Calu3 (cell line): ENCODE measurements around the gene CDC23. TPM values are rescaled to one million over a fixed set of nuclear protein-coding genes. Genes with fewer than 3 reads are reported as not detected.

Experiments used
- BruUV-seq: library from RNA; stranded (reverse); fragments of 400-500 nt; replicated peaks from 2 replicates; lab custom pipeline; 2021; lab: Mats Ljungman, UMichigan
- CTCF ChIA-PET: fragments of 300-600 bp; sonication (Branson Sonifier 250); formaldehyde crosslinking; loops from one replicate; lab custom pipeline; 2022; ENCODE audit warnings: antibody characterized with exemption; lab: Charles Lee
- DNase-seq: peaks from one replicate; pipeline ENCODE4 v3.0.0; 2022
- H3K27ac Mint-ChIP-seq: one replicate; pipeline ENCODE4 v1.8.0; 2022; ENCODE audit warnings: mixed read lengths; ENCODE audit not compliant: unreplicated experiment
- H3K27me3 Mint-ChIP-seq: one replicate; pipeline ENCODE4 v1.8.0; 2022; ENCODE audit warnings: mixed read lengths; ENCODE audit not compliant: unreplicated experiment
- H3K36me3 Mint-ChIP-seq: one replicate; pipeline ENCODE4 v1.8.0; 2022; ENCODE audit warnings: mild to moderate bottlenecking, moderate library complexity, mixed read lengths; ENCODE audit not compliant: insufficient read depth, unreplicated experiment
- H3K4me1 Mint-ChIP-seq: one replicate; pipeline ENCODE4 v1.8.0; 2022; ENCODE audit warnings: mild to moderate bottlenecking, low read depth, mixed read lengths; ENCODE audit not compliant: unreplicated experiment
- H3K4me3 Mint-ChIP-seq: one replicate; pipeline ENCODE4 v1.8.0; 2022; ENCODE audit warnings: mild to moderate bottlenecking, low read depth, moderate library complexity, mixed read lengths; ENCODE audit not compliant: unreplicated experiment
- H3K9me3 Mint-ChIP-seq: one replicate; pipeline ENCODE4 v1.8.0; 2022; ENCODE audit warnings: low read depth, mixed read lengths; ENCODE audit not compliant: unreplicated experiment
- intact Hi-C: fragments of 100-400 bp; cut with micrococcal nuclease; formaldehyde crosslinking; loops from one replicate; pipeline ENCODE4 v1.10.0; 2022; ENCODE audit not compliant: unreplicated experiment
- total RNA-seq: library from RNA; stranded (reverse); gene quantifications from 2 replicates; pipeline ENCODE4 v1.2.3, GENCODE V29; 2022
- TF ChIP-seq, protein P1 (sequence below): fragments of 200-600 bp; IDR thresholded peaks from one replicate; pipeline ENCODE4 v1.8.0; 2022; ENCODE audit warnings: antibody characterized with exemption; ENCODE audit not compliant: unreplicated experiment

Gene CDC23
- total RNA-seq, 1 experiment from 2014 or later: 46.9 TPM

DNA sequence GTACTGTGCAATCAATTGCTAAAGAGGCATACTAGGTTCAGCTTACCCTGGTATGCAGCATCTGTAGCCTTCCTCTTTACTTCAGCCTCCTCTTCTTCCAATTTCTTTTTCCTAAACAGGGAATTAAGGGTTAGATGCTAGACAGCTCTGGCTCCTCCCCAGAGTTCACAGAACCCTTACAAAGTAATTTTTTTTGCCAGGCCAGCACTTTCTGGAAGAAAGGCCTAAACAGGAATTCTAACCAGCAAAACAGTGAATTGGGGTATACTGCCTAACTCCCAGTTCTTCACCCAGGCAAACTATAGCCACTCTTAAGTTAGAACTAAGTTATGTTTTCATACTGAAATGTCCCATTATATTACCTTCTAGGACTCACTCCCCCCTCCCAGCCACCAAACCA, 42.8 kb downstream of the CDC23 start:
- BruUV-seq: no TSS peak
- H3K27ac Mint-ChIP-seq: no peak overlapping the region
- H3K36me3 Mint-ChIP-seq: peaks cover 56% of the 10 kb centered on the region
- H3K4me3 Mint-ChIP-seq: no peak overlapping the region
- no peak for DNase-seq
- intact Hi-C loops: no loop called here
- no peaks in the 10 kb centered on the region for H3K4me1 Mint-ChIP-seq
- H3K27me3 Mint-ChIP-seq: no peaks in the 10 kb centered on the region
- TF ChIP-seq, protein P1, sequence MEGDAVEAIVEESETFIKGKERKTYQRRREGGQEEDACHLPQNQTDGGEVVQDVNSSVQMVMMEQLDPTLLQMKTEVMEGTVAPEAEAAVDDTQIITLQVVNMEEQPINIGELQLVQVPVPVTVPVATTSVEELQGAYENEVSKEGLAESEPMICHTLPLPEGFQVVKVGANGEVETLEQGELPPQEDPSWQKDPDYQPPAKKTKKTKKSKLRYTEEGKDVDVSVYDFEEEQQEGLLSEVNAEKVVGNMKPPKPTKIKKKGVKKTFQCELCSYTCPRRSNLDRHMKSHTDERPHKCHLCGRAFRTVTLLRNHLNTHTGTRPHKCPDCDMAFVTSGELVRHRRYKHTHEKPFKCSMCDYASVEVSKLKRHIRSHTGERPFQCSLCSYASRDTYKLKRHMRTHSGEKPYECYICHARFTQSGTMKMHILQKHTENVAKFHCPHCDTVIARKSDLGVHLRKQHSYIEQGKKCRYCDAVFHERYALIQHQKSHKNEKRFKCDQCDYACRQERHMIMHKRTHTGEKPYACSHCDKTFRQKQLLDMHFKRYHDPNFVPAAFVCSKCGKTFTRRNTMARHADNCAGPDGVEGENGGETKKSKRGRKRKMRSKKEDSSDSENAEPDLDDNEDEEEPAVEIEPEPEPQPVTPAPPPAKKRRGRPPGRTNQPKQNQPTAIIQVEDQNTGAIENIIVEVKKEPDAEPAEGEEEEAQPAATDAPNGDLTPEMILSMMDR: no peak
- CTCF ChIA-PET: no interaction called here
- H3K9me3 Mint-ChIP-seq: no peaks in the 10 kb centered on the region

DNA sequence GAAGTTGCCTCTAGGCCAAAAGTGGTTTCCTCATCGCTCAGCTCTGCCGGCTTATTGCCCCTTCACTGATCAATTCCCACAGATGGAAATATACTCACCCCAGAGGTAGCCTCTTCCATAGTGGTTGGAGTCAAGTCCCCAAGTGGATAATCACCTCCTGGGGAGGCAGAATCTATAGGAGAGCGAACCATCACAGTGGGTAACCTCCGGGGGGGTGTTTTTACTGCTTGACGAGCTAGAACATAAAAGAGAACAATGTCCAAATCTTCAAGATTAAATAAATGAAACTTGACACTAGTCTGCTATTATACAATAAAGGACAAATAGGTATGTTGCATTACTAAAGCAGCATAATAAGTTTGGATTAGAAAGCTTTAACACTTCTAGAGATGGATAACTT, 44.0 kb downstream of the CDC23 start:
- Mint-ChIP-seq H3K9me3 (no peaks in the 10 kb centered on the region), H3K36me3 (peaks cover 58% of the 10 kb centered on the region), H3K4me3 (no peak overlapping the region), H3K4me1 (no peaks in the 10 kb centered on the region), H3K27ac (no peak overlapping the region), H3K27me3 (no peaks in the 10 kb centered on the region)
- TF ChIP-seq, protein P1: no peak
- DNase-seq: no peak
- CTCF ChIA-PET: no interaction called here
- intact Hi-C loops: no loop called here
- no TSS peak for BruUV-seq

DNA sequence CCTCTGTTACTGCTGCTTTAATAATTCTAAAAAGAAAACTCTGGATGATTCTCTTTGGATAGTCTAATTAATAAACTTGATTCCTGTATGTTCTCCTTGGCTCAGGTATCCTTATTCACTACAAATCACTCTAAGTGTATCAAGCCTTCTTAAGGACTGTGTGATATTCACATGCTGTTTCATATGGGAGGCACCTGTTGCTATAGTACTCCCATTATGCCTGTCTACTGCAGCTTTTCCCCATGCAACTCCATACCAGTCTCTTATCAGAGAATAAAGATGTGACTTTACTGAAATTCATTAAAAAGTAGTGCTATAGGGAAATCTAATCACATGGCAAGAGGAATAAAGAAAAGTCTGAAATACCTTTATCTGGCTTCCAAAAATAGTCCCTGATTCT, 49.4 kb downstream of the CDC23 start:
- no peaks in the 10 kb centered on the region for H3K27me3 Mint-ChIP-seq
- CTCF ChIA-PET: no interaction called here
- no peaks in the 10 kb centered on the region for H3K9me3 Mint-ChIP-seq
- no peak overlapping the region for H3K27ac Mint-ChIP-seq
- H3K36me3 Mint-ChIP-seq: peaks cover 60% of the 10 kb centered on the region
- no TSS peak for BruUV-seq
- intact Hi-C loops: no loop called here
- TF ChIP-seq, protein P1: no peak
- DNase-seq: no peak
- no peaks in the 10 kb centered on the region for H3K4me1 Mint-ChIP-seq
- no peak overlapping the region for H3K4me3 Mint-ChIP-seq

DNA sequence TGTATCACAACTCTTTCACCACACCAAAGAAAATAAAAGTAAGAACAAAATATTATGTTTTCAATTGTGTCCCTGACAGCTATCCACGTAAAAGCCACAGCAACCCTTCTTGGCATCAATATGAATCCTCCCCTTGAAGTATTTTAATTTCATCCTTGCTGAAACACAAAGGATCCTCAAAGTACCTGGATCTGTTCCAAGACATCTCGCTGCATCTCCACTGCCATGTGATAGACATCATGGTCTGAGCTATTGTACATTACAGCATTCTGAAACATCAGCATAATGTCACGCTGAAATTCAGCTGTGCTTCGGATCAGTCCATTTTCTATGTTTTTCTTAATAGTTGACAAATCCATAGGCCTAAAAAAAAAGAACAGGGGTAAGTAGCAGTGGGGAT, 52.4 kb downstream of the CDC23 start:
- no peaks in the 10 kb centered on the region for H3K4me1 Mint-ChIP-seq
- BruUV-seq: no TSS peak
- TF ChIP-seq, protein P1: no peak
- H3K4me3 Mint-ChIP-seq: no peak overlapping the region
- H3K27ac Mint-ChIP-seq: no peak overlapping the region
- no peak for DNase-seq
- intact Hi-C loops: no loop called here
- H3K9me3 Mint-ChIP-seq: no peaks in the 10 kb centered on the region
- CTCF ChIA-PET: no interaction called here
- H3K27me3 Mint-ChIP-seq: no peaks in the 10 kb centered on the region
- H3K36me3 Mint-ChIP-seq: peaks cover 65% of the 10 kb centered on the region

DNA sequence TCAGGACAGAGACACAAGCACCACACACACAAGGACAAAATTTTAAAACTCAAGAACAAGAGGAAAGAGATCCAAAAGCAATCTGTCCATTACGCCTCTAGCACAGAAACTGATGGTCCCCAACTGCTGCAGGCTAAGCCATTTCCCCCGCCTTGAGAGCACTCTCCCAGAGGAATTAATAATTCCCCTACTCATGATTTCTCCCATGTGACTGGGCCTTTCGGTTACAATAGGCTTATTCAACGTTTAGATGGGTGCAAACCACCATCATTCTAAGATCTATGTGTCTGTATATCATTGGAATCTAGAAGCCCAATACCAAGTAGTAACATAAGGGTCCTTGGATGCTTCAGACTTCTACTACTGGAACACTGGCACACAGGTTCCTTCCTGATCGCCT, 53.5 kb downstream of the CDC23 start:
- Mint-ChIP-seq H3K4me1 (no peaks in the 10 kb centered on the region), H3K4me3 (no peak overlapping the region), H3K27me3 (no peaks in the 10 kb centered on the region), H3K27ac (no peak overlapping the region), H3K9me3 (no peaks in the 10 kb centered on the region), H3K36me3 (peaks cover 55% of the 10 kb centered on the region)
- no peak for DNase-seq
- CTCF ChIA-PET: no interaction called here
- BruUV-seq: no TSS peak
- intact Hi-C loops: no loop called here
- TF ChIP-seq, protein P1: no peak
